Choroid plexus epithelial cell (primary cell): ENCODE results near the gene SETX.
A peak's percentile ranks its signal among the peaks of the same experiment; 100 is the strongest.

ENCODE experiments used
- DNase-seq: peaks from one replicate; pipeline ENCODE4 v3.0.0-alpha.2; 2010; ENCODE audit warnings: low read depth
- H3K4me3 ChIP-seq: 2 replicates; pipeline ENCODE4 v1.5.1; 2011; ENCODE audit warnings: low read depth, mild to moderate bottlenecking, control low read depth, low read length, moderate library complexity
- TF ChIP-seq, protein P1 (sequence below): conservative IDR thresholded peaks from 2 replicates; pipeline ENCODE4 v1.5.1; 2011; ENCODE audit warnings: low read depth, mild to moderate bottlenecking, control low read depth, inconsistent platforms, low read length, moderate library complexity

Gene SETX

DNA sequence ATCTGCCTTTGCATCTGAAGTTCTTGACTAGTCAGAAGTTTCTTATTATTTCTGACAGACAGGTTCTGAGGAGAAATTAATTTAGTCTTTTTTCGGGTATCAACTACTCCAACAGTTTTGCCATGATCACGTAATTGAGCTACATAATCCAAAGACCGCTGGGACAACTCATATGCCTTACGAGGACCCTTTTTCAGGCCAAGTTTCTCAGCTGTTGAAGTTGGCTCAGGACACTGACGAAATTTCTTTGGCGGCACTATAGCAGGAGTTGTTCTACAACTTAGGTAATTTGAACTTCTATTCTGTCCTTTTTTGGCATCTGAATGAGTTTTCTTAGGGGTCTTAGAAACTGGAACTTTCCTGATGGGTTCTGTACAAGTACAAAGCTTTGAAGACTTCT lies 27.2 kb downstream of the SETX start:
- DNase-seq = no peak

DNA sequence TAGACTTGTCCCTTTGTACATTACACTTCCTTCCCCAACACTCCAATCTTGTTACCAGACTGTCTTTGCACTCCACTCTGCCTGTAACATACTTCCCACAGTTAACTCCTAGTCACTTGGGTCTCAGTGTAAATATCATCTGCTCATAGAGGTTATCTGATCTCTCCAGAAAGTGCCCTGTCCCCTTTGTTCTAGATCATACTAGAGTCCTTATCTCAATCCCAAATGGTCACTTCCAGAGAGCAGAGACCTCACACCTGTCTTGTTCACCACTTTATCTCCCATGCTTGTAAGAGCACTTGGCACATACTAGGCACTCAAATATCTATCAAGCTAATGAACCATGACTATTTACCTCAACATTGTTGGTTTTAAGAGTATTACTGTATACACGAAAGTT lies 30.4 kb downstream of the SETX start:
- DNase-seq = no peak
- TF ChIP-seq, protein P1, sequence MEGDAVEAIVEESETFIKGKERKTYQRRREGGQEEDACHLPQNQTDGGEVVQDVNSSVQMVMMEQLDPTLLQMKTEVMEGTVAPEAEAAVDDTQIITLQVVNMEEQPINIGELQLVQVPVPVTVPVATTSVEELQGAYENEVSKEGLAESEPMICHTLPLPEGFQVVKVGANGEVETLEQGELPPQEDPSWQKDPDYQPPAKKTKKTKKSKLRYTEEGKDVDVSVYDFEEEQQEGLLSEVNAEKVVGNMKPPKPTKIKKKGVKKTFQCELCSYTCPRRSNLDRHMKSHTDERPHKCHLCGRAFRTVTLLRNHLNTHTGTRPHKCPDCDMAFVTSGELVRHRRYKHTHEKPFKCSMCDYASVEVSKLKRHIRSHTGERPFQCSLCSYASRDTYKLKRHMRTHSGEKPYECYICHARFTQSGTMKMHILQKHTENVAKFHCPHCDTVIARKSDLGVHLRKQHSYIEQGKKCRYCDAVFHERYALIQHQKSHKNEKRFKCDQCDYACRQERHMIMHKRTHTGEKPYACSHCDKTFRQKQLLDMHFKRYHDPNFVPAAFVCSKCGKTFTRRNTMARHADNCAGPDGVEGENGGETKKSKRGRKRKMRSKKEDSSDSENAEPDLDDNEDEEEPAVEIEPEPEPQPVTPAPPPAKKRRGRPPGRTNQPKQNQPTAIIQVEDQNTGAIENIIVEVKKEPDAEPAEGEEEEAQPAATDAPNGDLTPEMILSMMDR = no peak
- H3K4me3 ChIP-seq = no peak overlapping the region

More for the DNA sequence above, 27.2 kb downstream of the SETX start:
- H3K4me3 ChIP-seq = no peak overlapping the region
- TF ChIP-seq, protein P1 = no peak

- H3K4me3 ChIP-seq = no peak overlapping the region
- TF ChIP-seq, protein P1 = no peak
- DNase-seq = peak; percentile 41
These were observed 35.2 kb downstream of the SETX start for GRCh38 chr9:132319421-132320110.

DNA sequence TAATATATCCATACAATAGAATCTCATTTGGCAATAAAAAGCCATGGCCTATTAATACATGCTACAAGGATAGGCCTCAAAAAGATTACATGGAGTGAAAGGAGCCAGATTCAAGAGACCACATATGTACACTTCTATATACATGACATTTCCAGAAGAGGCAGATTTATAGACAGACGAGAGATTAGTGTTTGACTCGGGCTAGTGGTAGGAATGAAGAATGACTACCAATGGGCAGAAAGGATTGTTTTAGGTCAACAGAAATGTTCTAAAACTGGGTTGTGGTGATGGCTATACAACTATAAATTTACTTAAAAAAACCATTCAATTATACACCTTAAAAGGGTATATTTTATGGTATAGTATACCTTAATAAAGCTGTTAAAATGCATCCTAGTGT lies 41.9 kb downstream of the SETX start:
- H3K4me3 ChIP-seq = no peak overlapping the region
- TF ChIP-seq, protein P1 = peak; percentile 33
- DNase-seq = peak; percentile 21

DNA sequence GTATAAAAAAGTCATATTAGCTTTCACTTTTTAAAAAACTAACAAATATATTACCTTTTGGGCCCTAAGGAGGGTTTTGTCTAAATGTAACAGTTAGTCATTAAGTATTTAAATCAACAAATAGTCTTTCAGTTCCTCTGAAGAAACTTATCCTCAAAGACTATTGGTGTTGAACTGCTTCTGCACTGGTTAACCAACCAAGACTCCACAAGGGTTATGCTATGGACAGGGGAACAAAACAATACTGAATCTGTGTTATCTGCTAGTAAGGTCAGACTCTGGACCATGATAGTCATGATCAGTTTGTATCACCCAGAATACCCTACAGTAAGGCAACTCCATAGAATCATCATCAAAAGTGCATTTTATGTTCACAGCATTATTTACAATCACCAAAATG lies 42.4 kb downstream of the SETX start:
- no peak for DNase-seq
- TF ChIP-seq, protein P1 = no peak

DNA sequence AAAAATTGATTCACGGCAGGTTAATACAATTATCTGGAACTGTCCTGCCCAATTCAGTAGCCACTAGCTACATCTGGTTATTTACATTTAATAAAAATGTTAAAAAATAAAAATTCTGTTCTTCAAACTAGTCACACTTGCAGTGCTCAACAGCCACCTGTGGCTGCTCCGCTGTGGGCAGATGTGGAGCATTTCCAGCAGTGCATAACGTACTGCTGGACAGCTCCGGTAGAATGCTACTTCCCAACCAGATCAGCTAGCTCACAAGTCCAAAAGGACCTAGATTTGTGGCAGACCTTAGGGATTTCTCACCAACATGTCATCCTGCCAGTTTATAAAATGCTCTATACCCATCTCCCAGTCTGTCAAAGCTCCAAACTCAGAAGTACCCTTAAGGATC lies 42.8 kb downstream of the SETX start:
- peak; percentile 10 for DNase-seq
- TF ChIP-seq, protein P1 = no peak
- no peak overlapping the region for H3K4me3 ChIP-seq

More for the DNA sequence above, 42.4 kb downstream of the SETX start:
- H3K4me3 ChIP-seq = no peak overlapping the region

DNA sequence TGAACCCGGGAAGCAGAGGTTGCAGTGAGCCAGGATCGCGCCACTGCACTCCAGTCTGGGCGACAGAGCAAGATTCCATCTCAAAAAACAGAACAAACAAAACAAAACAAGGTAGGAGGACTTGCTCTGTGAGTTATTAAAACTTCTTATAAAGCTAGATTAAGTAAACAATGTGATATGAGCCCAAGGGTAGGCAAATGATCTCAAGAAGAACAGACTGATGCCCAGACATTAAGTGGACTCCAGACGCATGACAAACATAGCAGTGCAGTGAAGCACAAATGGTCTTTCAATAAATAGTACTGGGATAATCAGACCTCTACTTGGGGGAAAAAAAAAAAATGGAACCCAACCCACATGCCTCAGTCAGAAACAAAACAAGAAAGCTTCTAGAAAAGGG lies 45.7 kb downstream of the SETX start:
- H3K4me3 ChIP-seq = no peak overlapping the region
- TF ChIP-seq, protein P1 = no peak
- no peak for DNase-seq
